Activated CD4-positive, alpha-beta T cell treated with anti-CD3 and anti-CD28 coated beads, Interleukin-2, amount 50 U/mL, for 16 hours (primary cell): ENCODE results near the gene ECPAS.
A peak's percentile ranks its signal among the peaks of the same experiment; 100 is the strongest.
"Not testable (repeated sequence)": the region's sequence is repeated elsewhere in the genome, so short reads cannot be mapped to it uniquely, and the experiment has no call there.

ENCODE experiments used
- DNase-seq: peaks from one replicate; pipeline ENCODE4 v3.0.0-alpha.2; 2020

ECPAS gene

DNA sequence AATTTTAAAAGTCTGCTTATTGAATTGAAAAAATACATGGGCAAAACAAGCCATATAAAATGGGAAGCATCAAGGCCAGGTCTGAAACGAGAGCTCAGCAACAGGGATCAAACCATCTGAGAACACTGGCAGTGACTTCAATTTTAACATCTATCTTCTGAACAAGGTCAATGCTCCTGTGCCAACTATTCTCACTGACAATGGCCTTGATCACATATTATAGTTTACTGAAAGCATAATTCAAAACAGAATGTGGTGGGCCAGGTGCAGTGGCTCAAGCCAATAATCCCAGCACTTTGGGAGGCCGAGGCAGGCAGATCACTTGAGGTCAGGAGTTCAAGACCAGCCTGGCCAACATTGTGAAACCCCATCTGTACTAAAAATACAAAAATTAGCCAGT, 9.0 kb downstream of the ECPAS start:
- DNase-seq: no peak

DNA sequence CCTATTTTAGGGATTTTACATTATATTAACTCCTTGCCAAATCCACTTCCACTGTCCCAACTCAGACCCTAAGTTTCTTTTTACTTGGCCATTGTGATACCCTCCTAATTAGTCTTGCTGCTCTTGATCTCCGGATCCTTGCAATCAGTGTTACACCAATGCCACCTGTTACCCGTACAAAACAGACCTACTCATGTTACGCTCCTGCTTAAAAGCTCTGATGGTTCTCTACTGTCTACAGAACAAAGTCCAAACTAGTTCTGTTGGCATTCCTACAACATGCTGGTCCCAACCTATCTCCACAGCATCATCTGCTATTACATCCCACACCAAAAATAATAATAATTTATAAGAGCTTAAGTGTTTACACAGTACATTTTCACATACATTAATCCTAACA, 9.8 kb downstream of the ECPAS start:
- no peak for DNase-seq

DNA sequence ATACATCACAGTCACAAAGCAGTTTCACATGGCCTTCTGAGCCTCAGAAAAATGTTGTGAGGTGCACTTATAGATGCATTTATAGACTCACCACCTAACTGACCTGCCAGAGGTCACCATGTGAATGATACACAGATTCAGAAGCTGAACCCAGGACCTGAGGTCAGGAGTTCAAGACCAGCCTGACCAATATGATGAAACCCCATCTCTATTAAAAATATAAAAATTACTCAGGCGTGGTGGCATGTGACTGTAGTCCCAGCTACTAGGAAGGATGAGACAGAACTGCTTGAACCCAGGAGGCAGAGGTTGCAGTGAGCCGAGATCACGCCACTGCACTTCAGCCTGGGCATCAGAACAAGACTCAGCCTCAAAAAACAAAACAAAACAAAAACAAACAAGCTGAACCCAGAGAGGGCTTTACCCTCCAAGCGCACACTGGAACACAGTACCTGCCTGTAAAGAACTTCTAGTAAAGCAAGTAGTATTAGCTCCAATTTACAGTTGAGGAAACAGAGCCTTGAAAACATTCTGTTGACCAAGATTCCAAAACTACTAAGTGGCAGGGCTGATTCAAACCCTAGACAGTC, 16.3 kb downstream of the ECPAS start:
- DNase-seq: no peak

DNA sequence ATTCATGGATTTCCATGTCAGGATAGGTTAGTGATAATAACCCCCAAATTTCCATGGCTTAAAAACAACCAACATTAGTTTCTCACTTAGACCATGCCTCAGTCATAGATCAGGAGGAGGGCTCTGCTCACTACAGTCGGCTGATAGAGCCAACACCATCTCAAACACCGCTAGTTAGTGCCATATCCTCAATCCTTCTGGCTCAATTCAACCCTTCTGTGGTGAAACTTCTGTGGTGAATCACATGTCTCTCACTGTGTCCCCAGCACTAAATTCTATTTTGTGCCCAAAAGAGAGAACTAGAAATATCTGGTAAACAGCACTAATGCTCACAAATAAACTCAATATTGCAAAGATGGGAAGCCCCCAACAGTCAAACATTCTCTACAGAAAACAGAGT, 21.1 kb downstream of the ECPAS start:
- DNase-seq: no peak

DNA sequence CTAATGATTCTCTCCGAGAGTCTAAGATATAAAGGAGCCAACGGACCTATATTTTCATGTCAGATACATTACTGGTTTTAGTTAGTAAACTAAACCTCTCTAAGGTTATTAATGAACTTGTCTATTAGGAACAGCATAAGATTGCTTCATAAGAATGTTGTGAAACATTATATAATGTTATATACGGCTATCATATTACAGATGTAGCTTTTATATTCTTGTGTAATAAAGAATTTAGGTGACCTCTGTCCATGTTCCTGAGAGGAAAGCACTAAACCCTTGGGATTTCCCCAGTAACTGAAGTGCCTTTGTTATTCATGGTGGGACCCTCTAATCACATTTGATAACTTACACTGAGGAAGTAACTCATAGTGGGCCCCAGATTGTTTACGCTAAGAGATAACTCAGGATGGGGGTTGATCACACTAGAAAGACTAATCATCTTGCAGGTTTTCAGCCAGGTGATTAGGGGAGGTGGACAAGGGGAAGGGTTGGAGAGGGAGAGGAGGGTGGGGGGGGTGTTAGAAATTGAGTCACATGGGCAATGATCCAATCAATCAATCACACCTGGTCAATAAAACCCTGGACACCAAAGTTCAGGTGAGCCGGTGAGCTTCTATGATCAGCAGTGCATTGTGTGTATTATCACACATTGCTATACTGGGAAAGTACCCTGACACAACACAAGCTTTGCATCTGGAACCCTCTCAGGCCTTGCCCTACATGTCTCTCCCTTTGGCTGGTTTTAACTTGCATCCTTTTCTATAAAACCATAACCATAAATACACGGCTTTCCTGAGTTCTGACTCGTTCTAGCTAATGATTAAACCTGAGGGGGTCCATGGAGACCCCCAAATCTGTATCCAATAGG, 25.8 kb downstream of the ECPAS start:
- no peak for DNase-seq

DNA sequence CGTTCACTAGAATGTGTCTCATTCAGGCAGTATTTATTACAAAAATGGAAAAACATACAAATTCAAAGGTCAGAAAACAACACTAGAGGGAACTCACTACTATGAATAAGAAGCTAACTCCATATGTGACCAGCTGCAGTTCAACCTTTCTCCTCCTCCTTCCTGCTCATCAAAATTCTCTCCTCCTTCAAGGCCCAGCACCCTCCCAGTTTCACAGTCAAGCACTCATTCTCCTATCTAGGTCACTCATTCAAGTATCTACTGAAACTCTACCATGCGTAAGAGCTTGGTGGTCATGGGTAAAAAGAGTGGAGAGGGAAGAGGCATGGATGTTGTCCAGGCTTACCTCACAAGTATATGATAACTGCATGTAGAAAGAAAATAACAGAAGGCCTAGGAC, 27.7 kb downstream of the ECPAS start:
- no peak for DNase-seq

DNA sequence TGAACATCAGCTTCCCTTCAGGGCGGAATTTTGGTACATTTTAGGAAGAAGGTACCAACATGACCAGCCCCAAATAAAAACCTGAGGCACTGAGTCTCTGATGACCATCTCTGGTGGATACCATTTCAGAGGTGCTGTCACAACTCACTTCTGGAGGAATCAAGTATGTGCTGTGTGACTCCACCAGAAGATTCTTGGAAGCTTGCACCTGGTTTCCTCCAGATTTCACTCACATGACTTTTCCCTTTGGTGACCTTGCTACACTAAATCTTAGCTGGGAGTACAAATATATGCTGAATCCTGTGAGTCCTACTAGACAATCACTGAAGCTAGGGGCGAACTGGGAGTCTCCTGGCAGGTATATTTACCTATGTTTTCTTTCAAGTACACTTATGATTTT, 28.5 kb downstream of the ECPAS start:
- no peak for DNase-seq

DNA sequence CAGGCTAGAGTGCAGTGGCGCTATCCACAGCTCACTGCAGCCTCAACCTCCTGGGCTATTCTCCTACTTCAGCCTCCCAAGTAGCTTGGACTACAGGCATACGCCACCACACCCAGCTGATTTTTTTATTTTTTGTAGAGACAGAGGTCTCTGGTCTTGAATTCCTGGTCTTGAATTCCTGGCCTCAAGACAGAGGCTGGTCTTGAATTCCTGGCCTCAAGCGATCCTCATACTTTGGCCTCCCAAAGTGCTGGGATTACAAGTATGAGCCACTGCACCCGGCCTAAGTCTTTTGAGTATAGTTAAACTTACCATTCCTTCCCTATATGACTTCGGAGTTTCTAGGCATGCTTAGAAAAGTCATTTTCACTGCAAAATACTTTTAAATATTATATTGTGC, 29.4 kb downstream of the ECPAS start:
- DNase-seq: no peak

DNA sequence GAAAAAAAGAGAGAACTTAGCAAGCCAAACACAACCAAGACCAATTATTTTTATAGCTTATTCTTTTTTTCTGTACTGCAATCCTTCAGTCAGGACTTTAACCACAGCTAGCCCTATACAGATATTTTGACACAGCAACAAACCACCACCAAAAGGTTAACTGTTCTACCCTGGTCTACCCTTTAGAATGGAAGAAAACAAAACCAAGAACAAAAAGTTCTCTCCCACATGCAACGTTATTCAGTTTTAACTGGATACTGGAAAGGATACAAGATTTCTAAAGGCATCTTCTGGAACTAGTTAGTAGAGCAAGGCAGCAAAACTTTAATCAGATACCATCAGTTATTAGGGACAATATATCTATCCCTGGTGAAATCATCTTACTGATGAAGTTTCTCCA, 32.6 kb downstream of the ECPAS start:
- no peak for DNase-seq

DNA sequence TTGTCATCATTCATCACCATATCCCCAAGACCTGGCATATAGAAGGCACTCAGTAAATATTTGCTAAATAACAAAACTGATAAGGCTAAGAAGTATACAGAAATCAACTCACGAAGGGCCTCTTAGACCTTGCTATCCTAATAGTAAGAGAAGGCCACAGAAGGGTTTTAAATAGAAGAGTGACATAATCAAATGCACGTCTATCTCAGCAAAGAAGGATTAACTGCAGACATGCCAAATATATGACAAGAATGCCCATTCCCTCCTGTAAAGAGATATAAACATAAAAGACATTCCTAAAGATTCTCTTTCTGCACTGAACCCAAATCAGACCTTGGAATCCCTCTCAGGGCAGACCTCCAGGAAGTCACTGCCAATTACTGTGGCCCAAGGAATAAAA, 34.1 kb downstream of the ECPAS start:
- no peak for DNase-seq

DNA sequence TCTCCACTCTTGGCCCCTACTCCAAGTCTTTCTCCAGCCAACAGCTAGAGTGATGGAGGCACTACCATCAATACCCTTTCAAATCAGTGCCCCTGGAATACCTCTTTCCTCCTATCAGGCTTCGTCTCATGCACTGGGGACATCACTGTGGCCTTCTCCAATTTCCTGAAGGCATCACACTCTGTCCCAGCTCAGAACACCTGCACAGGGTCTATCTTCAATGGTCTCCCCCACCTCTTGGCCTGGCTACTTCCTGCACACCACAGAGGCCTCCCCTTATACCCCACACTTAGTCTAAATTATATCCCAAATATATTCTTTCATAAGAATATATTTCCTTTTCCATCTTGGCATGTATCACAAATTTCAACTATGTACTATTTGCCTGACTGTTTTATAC, 34.5 kb downstream of the ECPAS start:
- no peak for DNase-seq

DNA sequence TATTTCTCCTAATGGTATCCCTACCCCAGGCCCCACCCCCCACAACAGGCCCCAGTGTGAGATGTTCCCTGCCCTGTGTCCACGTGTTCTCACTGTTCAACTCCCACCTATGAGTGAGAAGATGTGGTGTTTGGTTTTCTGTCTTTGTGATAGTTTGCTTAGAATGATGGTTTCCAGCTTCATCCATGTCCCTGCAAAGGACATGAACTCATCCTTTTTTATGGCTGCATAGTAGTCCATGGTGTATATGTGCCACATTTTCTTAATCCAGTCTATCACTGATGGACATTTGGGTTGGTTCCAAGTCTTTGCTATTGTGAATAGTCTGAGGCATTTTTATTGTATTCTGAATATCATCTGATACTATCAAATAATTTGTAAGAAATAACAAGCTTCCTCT, 38.4 kb downstream of the ECPAS start:
- DNase-seq: not testable (repeated sequence)

DNA sequence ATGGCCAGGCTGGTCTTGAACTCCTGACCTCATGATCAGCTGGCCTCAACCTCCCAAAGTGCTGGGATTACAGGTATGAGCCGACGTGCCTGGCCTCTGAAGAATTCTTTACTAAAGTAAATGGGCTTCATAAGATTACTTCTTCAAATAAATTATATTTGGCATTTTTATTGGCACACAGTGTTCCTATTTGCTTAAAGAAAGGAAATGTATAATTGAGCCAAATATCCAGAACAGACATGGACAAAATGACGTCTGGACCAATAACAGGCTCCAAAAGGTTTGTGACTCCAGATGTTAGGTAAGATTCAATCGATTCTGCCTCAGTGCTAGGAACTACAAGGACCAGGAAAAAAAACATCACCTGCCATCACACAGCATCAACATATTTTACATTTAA, 40.7 kb downstream of the ECPAS start:
- DNase-seq: no peak

DNA sequence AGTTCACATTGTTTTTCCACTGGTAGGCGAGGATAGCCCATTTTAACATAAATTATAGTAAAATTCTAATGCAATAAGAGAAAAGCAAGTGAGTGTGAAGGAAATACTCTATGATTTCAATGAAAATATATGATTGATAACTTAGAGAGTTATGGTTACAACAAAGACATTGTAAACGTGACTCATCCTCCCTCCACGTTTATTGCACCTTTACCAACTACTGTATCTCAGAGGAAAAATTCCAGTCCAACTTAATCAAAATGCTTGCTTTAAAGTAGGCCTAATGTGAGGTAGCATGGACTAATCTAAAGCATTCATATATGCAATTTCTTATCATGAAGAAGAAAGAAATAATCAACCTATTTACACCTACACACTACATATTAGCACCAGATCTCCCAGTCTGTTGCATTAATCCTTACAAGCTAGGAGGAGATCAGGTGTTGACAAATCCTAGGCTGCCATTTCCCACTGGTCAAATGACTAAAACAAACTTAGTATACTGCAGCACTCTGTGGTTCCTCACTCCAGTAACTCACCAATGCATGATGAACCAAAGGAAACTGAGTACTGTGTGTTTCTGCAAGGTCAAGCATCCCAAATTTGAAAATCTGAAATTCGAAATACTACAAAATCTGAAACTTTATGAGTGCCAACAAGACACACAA, 41.7 kb downstream of the ECPAS start:
- no peak for DNase-seq

DNA sequence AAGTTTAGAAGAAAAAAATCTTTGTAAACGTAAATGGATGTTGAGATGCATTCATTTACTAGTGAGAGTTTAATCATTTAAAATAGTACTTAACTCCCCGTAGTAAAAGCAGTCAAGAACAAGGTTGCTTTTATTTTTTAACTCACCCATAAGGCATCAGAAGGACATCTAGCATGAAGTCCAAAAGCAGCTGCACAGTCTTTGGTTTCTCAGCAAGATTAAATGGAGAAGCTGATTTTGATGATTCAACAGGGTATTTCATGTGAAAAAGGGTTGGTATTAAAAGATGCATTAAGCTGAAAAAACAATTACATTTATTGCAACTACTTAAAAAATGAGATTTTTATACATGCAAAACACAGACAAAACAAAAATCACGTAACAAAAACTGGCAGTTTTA, 44.0 kb downstream of the ECPAS start:
- no peak for DNase-seq

DNA sequence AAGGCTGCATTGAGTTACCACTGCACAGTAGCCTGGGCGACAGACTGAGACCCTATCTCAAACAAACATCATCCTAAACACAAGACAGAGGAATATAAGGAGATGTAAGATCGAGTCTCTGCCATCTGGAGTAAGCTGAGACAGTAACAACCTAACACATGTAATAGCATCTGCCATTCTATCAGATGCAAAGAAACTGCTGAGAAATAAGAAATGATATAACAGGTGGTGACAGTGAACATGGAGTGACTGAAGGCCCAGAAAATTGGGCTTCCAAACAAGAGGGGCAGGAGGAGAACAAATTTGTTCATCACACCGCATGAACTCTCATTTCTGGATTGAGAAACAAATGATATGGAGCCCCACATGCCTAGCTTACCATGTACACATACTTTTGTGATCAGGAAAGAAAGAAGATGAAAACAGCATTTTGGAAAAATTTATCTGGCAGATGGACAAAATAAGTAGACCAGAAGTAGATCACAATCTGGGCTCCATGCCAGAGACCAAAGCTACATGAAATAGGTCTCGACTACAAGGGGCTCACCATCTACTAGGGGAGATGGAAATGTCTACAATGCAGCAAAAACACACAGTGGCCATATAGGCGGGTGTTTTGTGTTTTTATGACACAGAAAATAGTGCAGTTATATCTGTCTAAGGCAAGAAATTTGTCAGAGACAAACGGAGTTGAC, 45.5 kb downstream of the ECPAS start:
- no peak for DNase-seq

DNA sequence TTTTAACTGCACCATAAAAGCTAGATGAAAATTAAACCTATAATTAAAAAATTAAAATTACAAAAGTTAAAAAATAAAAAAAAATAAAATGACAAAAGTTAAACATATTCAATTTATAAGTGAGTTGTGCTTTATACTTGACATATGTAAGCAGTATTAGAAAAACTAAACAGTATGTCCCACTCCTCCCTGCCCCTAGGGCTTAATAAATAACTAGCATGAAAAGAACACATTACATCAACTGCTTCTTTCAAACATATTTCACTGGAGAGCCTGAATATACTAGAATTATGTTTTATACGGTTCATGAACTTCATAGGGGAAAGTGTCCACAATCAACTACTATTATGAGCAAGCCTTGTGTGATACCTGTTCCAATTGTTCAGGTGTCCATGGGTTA, 47.6 kb downstream of the ECPAS start:
- no peak for DNase-seq

DNA sequence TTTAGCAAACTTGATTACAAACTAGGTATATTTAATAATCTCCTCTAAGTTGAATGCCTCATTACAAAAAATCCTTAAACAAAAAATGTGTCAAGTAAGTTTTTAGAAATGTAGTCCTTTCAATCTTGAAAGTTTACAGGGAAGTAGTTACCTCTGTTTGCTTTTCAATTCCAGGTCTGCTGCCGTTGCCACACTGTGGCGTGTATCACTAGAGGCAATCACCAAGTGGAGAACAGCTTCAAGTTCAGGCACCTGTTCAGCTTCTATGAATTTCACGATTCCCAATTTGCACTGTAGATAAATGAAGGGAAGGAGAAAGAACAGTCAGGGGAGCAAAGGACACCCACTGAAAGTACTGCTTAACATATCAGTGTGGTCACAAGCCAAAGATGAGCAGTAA, 51.1 kb downstream of the ECPAS start:
- DNase-seq: no peak

DNA sequence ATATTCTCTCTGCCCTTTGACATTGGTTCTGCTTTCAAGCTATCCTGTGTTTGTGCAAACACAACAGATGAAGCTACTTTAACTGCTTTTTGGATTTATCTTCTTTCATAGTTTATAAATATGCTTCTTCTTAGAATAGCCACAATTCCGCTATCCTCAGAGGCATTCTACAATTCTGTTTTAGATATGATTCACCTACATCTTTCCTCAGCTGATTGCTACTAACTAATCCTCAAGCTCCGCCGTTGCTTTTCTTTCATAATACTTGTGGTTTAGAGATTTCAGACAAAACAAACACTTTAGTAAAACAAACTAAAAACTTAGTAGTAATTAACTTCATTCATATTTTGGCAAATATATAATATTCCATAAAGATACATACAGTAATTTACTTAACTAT, 52.5 kb downstream of the ECPAS start:
- DNase-seq: no peak

DNA sequence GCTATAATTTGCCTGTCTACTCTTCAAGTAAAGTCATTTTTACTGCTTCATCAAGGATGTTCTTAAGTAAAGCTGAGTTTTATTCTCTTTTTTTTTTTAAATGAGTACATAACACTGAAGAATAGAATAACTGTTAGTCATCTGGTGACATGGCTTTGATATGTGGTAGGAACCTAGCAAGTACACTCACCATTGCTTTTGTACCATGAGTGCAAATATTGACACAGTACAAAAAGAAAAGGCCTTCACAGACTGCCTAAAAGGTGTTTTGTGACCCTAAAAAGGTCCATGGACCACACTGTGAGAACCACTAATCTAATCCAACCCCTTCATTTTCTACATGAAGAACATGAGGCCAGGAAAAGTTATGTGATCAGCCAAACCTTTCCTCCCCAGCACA, 55.0 kb downstream of the ECPAS start:
- DNase-seq: no peak

DNA sequence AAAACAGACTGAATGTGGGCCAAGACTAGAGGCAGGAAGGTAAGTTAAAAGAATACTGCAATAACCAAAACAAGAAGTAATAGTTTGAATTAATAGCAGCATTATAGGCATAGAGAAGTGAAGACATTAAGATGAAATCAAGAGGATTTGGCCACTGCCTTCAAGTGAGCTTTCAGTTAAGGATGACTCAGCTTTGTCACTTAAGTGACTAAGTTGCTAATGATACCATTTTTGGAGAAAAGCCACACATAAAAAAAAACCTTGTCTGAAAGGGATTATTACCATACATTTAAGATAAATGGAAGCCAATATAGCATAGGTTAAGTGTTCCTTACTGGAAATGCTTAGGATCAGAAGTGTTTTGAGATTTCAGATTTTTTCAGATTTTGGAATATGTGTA, 57.0 kb downstream of the ECPAS start:
- DNase-seq: peak; percentile 47

DNA sequence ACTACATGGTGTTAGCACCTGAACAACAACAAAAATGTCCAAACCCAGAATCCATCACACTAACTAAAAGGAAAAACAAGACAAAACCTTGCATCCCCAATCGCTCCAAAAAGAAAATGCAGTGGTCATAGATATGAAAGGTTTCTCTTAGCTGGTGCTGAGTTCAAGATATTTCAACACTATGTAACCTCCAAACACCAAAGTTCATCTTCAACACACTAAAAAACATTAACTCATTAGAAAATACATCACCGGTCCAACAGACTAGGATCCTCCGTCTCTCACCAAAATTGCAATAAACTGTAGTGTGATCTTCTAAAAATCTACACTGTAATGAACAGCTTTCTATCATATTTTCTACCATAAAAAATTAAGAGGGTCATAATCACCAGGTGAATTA, 60.8 kb downstream of the ECPAS start:
- DNase-seq: no peak

DNA sequence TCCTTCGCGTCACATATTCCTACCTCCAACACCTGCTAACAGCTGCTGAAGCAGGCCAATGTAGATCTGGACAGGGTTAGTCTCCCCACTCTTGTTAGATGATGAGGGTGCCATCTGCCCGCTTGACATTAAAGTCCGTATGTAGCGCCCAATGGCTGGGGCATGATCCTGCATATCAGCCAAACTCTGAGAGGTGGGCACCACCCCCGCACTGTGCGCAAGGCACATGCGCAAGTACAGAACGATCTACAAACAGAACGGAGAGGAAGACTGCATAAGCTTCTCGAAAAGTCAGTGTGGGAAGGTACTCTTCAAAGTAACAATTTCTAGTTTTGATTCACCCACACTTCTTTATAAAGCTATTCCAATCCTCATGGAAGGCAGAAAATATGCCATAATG, 69.8 kb downstream of the ECPAS start:
- no peak for DNase-seq

DNA sequence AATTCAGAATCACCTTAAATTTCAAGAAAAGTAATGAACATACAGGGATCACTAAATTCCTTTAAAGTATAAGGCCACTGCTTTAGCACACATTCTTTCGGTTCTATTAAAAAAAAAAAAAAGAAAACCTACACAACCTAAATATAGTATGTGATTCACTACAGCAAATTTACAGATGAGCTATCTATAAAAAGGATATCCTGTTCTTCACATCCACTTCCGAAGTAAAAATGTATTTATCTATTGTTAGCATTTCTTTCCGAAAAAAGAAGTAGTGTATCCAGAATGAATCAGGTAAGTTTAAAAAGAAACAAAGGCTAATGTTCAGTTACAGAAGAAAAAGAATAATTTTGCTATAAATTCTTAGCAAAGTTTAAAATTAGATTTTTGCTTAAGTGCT, 70.2 kb downstream of the ECPAS start:
- DNase-seq: no peak
